K562 (cell line): ENCODE data around the gene TMEM139. TPM values are rescaled to one million over a fixed set of nuclear protein-coding genes. Genes with fewer than 3 reads are reported as not detected.

Experiments used
- ATAC-seq: fragments of 200-7000 bp; cut with Tn5 transposase; 3 replicates; pipeline ENCODE4 v1.9.1; 2020; ENCODE audit warnings: moderate library complexity
- BruUV-seq: library from RNA; stranded (reverse); fragments of 400-500 nt; replicated peaks from 2 replicates; lab custom pipeline; 2021; lab: Mats Ljungman, UMichigan
- CTCF ChIA-PET: fragments of 300-600 bp; formaldehyde crosslinking; extraction: SDS; loops from one replicate; lab custom pipeline; 2021; ENCODE audit warnings: low intra/inter-chr PET ratio; lab: Yijun Ruan, JAX
- POLR2A ChIA-PET: fragments of 300-600, 350-650 bp; sonication (Branson Sonifier 250); formaldehyde crosslinking; extraction: SDS; loops from one replicate; lab custom pipeline; 2021; ENCODE audit warnings: antibody characterized with exemption, inconsistent platforms; lab: Yijun Ruan, JAX
- DNase-seq, 4 experiments: peaks; one replicate each; pipeline versions ENCODE4 v3.0.0 to v3.0.0-alpha.2; 2011 to 2018; ENCODE audit warnings: low spot score in 3 of 4, mixed read lengths in 3 of 4; ENCODE audit errors: extremely low read depth in 1 of 4
- FAIRE-seq: peaks from 2 replicates; lab custom pipeline; 2011; peaks lifted over from hg19 to GRCh38; lab: Jason Lieb, UNC
- H2AFZ ChIP-seq: 2 replicates; pipeline ENCODE4 v1.6.0; 2011; ENCODE audit warnings: low read depth, low read length, control low read depth, inconsistent platforms
- H3K27ac ChIP-seq: fragments of 200-600 bp; 3 replicates; pipeline ENCODE4 v1.8.0; 2011; ENCODE audit warnings: low read depth, mild to moderate bottlenecking, control low read depth, inconsistent platforms, low read length, moderate library complexity, mixed read lengths; ENCODE audit errors: extremely low read depth
- H3K27me3 ChIP-seq, 2 experiments: fragments of 300-600 bp in 1 of 2; 2 replicates in 1 of 2; 3 replicates in 1 of 2; pipeline versions ENCODE4 v1.6.0 to v1.8.0; 2011; ENCODE audit warnings: inconsistent platforms in 2 of 2, low read length in 2 of 2, mild to moderate bottlenecking in 1 of 2, mixed read lengths in 1 of 2, moderate library complexity in 1 of 2; ENCODE audit not compliant: control insufficient read depth in 2 of 2, insufficient read depth in 2 of 2
- H3K36me3 ChIP-seq: fragments of 300-600 bp; 3 replicates; pipeline ENCODE4 v1.8.0; 2011; ENCODE audit warnings: mild to moderate bottlenecking, low read length, inconsistent platforms; ENCODE audit not compliant: control insufficient read depth, insufficient read depth
- H3K4me1 ChIP-seq, 2 experiments: fragments of 200-600 bp in 1 of 2; replicated peaks in 1 of 2; 2 replicates in 1 of 2; 3 replicates in 1 of 2; pipeline versions ENCODE4 v1.5.1 to v1.8.0; 2011; ENCODE audit warnings: inconsistent platforms in 2 of 2, low read length in 2 of 2, mild to moderate bottlenecking in 1 of 2, mixed read lengths in 1 of 2, moderate library complexity in 1 of 2; ENCODE audit not compliant: control insufficient read depth in 2 of 2, insufficient read depth in 2 of 2
- H3K4me2 ChIP-seq: 2 replicates; pipeline ENCODE4 v1.6.1; 2011; ENCODE audit warnings: low read length, control low read depth, inconsistent platforms, mixed read lengths; ENCODE audit not compliant: insufficient read depth
- H3K4me3 ChIP-seq: fragments of 200-600 bp; sonication (generic), shearing (Covaris generic); 2 replicates; pipeline ENCODE4 v1.5.1; 2016; ENCODE audit warnings: control low read depth, inconsistent platforms
- H3K79me2 ChIP-seq: fragments of 200-600 bp; 3 replicates; pipeline ENCODE4 v1.8.0; 2011; ENCODE audit warnings: low read length, inconsistent platforms; ENCODE audit not compliant: control insufficient read depth, insufficient read depth
- H3K9ac ChIP-seq, 2 experiments: 2 replicates each; pipeline versions ENCODE4 v1.6.0 to v1.6.1; 2011; ENCODE audit warnings: low read depth in 2 of 2, low read length in 2 of 2, control low read depth in 1 of 2, inconsistent platforms in 1 of 2, mild to moderate bottlenecking in 1 of 2, mixed read lengths in 1 of 2; ENCODE audit not compliant: insufficient read depth in 1 of 2
- H3K9me1 ChIP-seq: one replicate; pipeline ENCODE4 v1.6.0; 2011; ENCODE audit warnings: inconsistent platforms, mild to moderate bottlenecking, low read length, moderate library complexity; ENCODE audit not compliant: control insufficient read depth, insufficient read depth
- H3K9me3 ChIP-seq: replicated peaks from 2 replicates; pipeline ENCODE4 v1.5.1; 2011; ENCODE audit warnings: low read depth, low read length, inconsistent platforms; ENCODE audit not compliant: control insufficient read depth, insufficient read depth
- H4K20me1 ChIP-seq: replicated peaks from 2 replicates; pipeline ENCODE4 v1.6.1; 2011; ENCODE audit warnings: low read length, inconsistent platforms, mixed read lengths; ENCODE audit not compliant: control insufficient read depth, insufficient read depth
- RUNX1 ChIP-seq: sonication (generic); IDR thresholded peaks from 2 replicates; pipeline ENCODE4 v1.6.1; 2016; ENCODE audit warnings: antibody characterized with exemption, low read depth
- SPI1 ChIP-seq: IDR thresholded peaks from 2 replicates; pipeline ENCODE4 v1.6.1; 2011; ENCODE audit warnings: low read depth, low read length, control low read depth, borderline replicate concordance
- WGBS: fragments of 100-300 bp; shearing (Covaris generic); methylation state at CpG from one replicate; pipeline ENCODE4 v1.1.6; 2016; ENCODE audit warnings: low coverage, mixed read lengths; ENCODE audit not compliant: insufficient coverage; ENCODE audit errors: missing lambda C conversion rate; 5-methylcytosine and 5-hydroxymethylcytosine counted together
- in situ Hi-C: fragments of 300-500 bp; cut with MboI; formaldehyde crosslinking; loops from 4 replicates; pipeline ENCODE4 v1.15.0; 2018; ENCODE audit warnings: inconsistent platforms, mixed read lengths
- intact Hi-C: fragments of 100-400 bp; cut with micrococcal nuclease; formaldehyde crosslinking; loops from 2 replicates; pipeline ENCODE4 v1.14.2; 2022
- polyA plus RNA-seq, 8 experiments: library from polyadenylated mRNA; depleted of rRNA in 4 of 8; stranded (reverse) in 5 of 8; unstranded in 3 of 8; fragments of >200 nt; fragmentation: Nextera tagmentation in 2 of 8; fragmentation: Illumina TruSeq in 1 of 8; extraction: Ambion mirVana in 2 of 8; extraction: Trizol in 1 of 8; gene quantifications; 2 replicates each; pipeline versions ENCODE4 v1.2.1 to v1.2.3, GENCODE V29; 2011 to 2014; ENCODE audit warnings: inconsistent platforms in 1 of 8, missing spikeins in 1 of 8
- total RNA-seq, 7 experiments: library from RNA; depleted of rRNA in 6 of 7; stranded (reverse); fragments of >200 nt in 6 of 7; fragmentation: Illumina TruSeq in 2 of 7; extraction: Trizol in 2 of 7; gene quantifications; 2 replicates each; pipeline versions ENCODE4 v1.2.1 to v1.2.3, GENCODE V29; 2011 to 2021; ENCODE audit warnings: low replicate concordance in 1 of 7
- TF ChIP-seq, protein P1 (sequence below): fragments of 250-450 bp; sonication (Bioruptor Pico); IDR thresholded peaks from 2 replicates; pipeline ENCODE4 v1.9.0; 2021; ENCODE audit warnings: mild to moderate bottlenecking, inconsistent platforms

Gene TMEM139
- total and polyA plus RNA-seq, 9 of the 15 experiments (the other 6 are each of a cell fraction or from before 2014, with no cell fraction given): 0.27 to 1.8 (median 0.79) TPM

DNA sequence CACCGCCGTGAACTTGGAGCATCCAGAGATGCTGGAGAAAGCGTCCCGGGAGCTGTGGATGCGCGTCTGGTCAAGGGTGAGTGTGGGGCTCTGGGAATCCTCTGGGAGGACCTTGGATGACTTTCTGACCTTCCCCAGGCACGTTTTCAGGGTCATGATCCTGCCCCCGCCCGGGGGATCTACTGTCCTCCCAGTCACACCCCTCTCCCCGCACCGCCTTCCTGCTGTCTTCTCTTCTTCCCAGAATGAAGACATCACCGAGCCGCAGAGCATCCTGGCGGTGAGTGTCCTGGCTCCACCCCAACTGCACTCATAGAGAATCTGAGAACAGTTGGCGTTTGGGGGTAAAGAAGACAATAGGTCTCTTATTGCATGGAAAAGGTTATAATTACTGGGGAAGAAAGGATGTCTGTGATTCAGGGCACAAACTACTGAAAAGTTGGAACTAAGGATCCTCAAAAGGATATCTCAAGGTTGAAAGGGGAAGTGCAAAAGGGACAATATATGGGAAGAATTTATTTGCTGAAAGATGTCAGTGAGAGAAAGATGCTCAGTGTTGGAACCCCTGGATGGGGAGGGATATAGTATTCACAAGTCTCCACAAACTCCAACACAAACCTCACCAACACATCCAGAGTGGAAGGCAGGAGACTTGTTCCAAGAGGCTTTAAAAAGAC lies 19.6 kb upstream of the TMEM139 start:
- H3K4me2 ChIP-seq: peak overlapping the region; percentile 86
- intact Hi-C loops: no loop called here
- H3K79me2 ChIP-seq: peaks cover 29% of the 10 kb centered on the region
- TF ChIP-seq SPI1 (peak; percentile 79), RUNX1 (no peak)
- TF ChIP-seq, protein P1, sequence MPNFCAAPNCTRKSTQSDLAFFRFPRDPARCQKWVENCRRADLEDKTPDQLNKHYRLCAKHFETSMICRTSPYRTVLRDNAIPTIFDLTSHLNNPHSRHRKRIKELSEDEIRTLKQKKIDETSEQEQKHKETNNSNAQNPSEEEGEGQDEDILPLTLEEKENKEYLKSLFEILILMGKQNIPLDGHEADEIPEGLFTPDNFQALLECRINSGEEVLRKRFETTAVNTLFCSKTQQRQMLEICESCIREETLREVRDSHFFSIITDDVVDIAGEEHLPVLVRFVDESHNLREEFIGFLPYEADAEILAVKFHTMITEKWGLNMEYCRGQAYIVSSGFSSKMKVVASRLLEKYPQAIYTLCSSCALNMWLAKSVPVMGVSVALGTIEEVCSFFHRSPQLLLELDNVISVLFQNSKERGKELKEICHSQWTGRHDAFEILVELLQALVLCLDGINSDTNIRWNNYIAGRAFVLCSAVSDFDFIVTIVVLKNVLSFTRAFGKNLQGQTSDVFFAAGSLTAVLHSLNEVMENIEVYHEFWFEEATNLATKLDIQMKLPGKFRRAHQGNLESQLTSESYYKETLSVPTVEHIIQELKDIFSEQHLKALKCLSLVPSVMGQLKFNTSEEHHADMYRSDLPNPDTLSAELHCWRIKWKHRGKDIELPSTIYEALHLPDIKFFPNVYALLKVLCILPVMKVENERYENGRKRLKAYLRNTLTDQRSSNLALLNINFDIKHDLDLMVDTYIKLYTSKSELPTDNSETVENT (CRISPR knock-in tag): 0 out of 2 replicates have a peak, but pooled peaks have one; percentile 26
- peaks cover 24 to 31% of the 10 kb centered on the region in 2 experiments for H3K4me1 ChIP-seq
- no peak overlapping the region for H2AFZ ChIP-seq
- no TSS peak for BruUV-seq
- no peak for FAIRE-seq
- H4K20me1 ChIP-seq: 0 out of 2 replicates have a peak, but pooled peaks cover 4% of the 10 kb centered on the region
- peak overlapping the region in 1 of 2 experiments; percentile 96; a peak in 2 of 4 replicates for H3K9ac ChIP-seq
- ChIA-PET POLR2A (interaction anchor here (1.2 to 2.1 kb wide), 4 partner anchors 9 to 16 kb away, joined by 3 to 9 read pairs (median 6); no protein-coding TSS in a partner anchor), CTCF (no interaction called here)
- no peaks in the 10 kb centered on the region for H3K9me3 ChIP-seq
- no peak for ATAC-seq
- 81% methylated on average over 15 of the region's 15 CpGs for WGBS
- H3K4me3 ChIP-seq: no peak overlapping the region
- DNase-seq: no peak
- no peak overlapping the region for H3K27ac ChIP-seq
- H3K36me3 ChIP-seq: peaks cover 58% of the 10 kb centered on the region
- H3K9me1 ChIP-seq: peaks cover 9% of the 10 kb centered on the region
- no peaks in the 10 kb centered on the region for H3K27me3 ChIP-seq
- in situ Hi-C loops: no loop called here
